SK-N-SH treated with all-trans-retinoic acid at 6 μM for 48 hours (cell line): ENCODE measurements around the gene TEKTIP1.

ENCODE experiments used
- ATAC-seq: fragments of 200-7000 bp; cut with Tn5 transposase; 3 replicates; pipeline ENCODE4 v1.9.1; 2020; ENCODE audit warnings: mild to moderate bottlenecking, moderate library complexity
- ARNTL ChIP-seq: fragments of 450-650 bp; formaldehyde crosslinking; IDR thresholded peaks from 2 replicates; pipeline ENCODE4 v1.5.0; 2020; ENCODE audit warnings: low read depth, mild to moderate bottlenecking, moderate library complexity, borderline replicate concordance
- CREB5 ChIP-seq: fragments of 250-450 bp; sonication (Bioruptor Pico); IDR thresholded peaks from 2 replicates; pipeline ENCODE4 v1.5.1; 2020; ENCODE audit warnings: low read depth, mild to moderate bottlenecking, moderate library complexity
- CSDC2 ChIP-seq: fragments of 250-450 bp; sonication (Bioruptor Pico); IDR thresholded peaks from 2 replicates; pipeline ENCODE4 v1.5.0; 2020; ENCODE audit warnings: mild to moderate bottlenecking, moderate library complexity
- ESRRG ChIP-seq: fragments of 250-450 bp; sonication (Bioruptor Pico); IDR thresholded peaks from 2 replicates; pipeline ENCODE4 v1.6.1; 2021; ENCODE audit warnings: mild to moderate bottlenecking
- GLIS3 ChIP-seq: fragments of 250-450 bp; sonication (Bioruptor Pico); IDR thresholded peaks from 2 replicates; pipeline ENCODE4 v1.5.0; 2020; ENCODE audit warnings: mild to moderate bottlenecking, moderate library complexity
- ISL1 ChIP-seq: fragments of 250-450 bp; sonication (Bioruptor Pico); IDR thresholded peaks from 2 replicates; pipeline ENCODE4 v2.1.2; 2022; ENCODE audit warnings: mild to moderate bottlenecking, moderate library complexity
- OSR1 ChIP-seq: fragments of 250-450 bp; sonication (Bioruptor Pico); IDR thresholded peaks from 2 replicates; pipeline ENCODE4 v1.8.0; 2022; ENCODE audit warnings: moderate library complexity, mild to moderate bottlenecking, inconsistent platforms
- PATZ1 ChIP-seq: fragments of 250-450 bp; sonication (Bioruptor Pico); IDR thresholded peaks from 2 replicates; pipeline ENCODE4 v1.8.0; 2020; ENCODE audit warnings: mild to moderate bottlenecking, moderate library complexity, borderline replicate concordance
- POU6F1 ChIP-seq: fragments of 250-450 bp; sonication (Bioruptor Pico); IDR thresholded peaks from 2 replicates; pipeline ENCODE4 v1.8.0; 2021; ENCODE audit warnings: low read depth, mild to moderate bottlenecking, moderate library complexity, borderline replicate concordance
- PPARA ChIP-seq: fragments of 250-450 bp; sonication (Bioruptor Pico); IDR thresholded peaks from 2 replicates; pipeline ENCODE4 v1.5.0; 2020; ENCODE audit warnings: mild to moderate bottlenecking, borderline replicate concordance
- RARB ChIP-seq: fragments of 250-450 bp; sonication (Bioruptor Pico); IDR thresholded peaks from 2 replicates; pipeline ENCODE4 v1.8.0; 2021; ENCODE audit warnings: mild to moderate bottlenecking, moderate library complexity
- SNAI2 ChIP-seq: fragments of 250-450 bp; sonication (Bioruptor Pico); IDR thresholded peaks from 2 replicates; pipeline ENCODE4 v1.5.0; 2020; ENCODE audit warnings: mild to moderate bottlenecking, moderate library complexity
- TCF4 ChIP-seq: fragments of 250-450 bp; sonication (Bioruptor Pico); IDR thresholded peaks from 2 replicates; pipeline ENCODE4 v1.8.0; 2021; ENCODE audit warnings: mild to moderate bottlenecking, moderate library complexity, borderline replicate concordance
- TOX ChIP-seq: fragments of 250-450 bp; sonication (Bioruptor Pico); IDR thresholded peaks from 2 replicates; pipeline ENCODE4 v1.8.0; 2021; ENCODE audit warnings: mild to moderate bottlenecking, moderate library complexity, borderline replicate concordance
- TSHZ2 ChIP-seq: fragments of 250-450 bp; sonication (Bioruptor Pico); IDR thresholded peaks from 2 replicates; pipeline ENCODE4 v1.5.0; 2020; ENCODE audit warnings: mild to moderate bottlenecking, moderate library complexity
- ZFP3 ChIP-seq: fragments of 250-450 bp; sonication (Bioruptor Pico); IDR thresholded peaks from 2 replicates; pipeline ENCODE4 v1.5.0; 2020; ENCODE audit warnings: mild to moderate bottlenecking, moderate library complexity
- ZFP30 ChIP-seq: fragments of 450-650 bp; formaldehyde crosslinking; IDR thresholded peaks from 2 replicates; pipeline ENCODE4 v1.5.0; 2022; ENCODE audit warnings: mild to moderate bottlenecking, moderate library complexity
- ZNF565 ChIP-seq: fragments of 450-650 bp; formaldehyde crosslinking; conservative IDR thresholded peaks from 2 replicates; pipeline ENCODE4 v1.5.0; 2020; ENCODE audit warnings: low read depth, mild to moderate bottlenecking, moderate library complexity
- ZNF70 ChIP-seq: fragments of 450-650 bp; formaldehyde crosslinking; IDR thresholded peaks from 2 replicates; pipeline ENCODE4 v1.5.0; 2020; ENCODE audit warnings: mild to moderate bottlenecking, moderate library complexity
- ZNF8 ChIP-seq: fragments of 450-650 bp; formaldehyde crosslinking; IDR thresholded peaks from 2 replicates; pipeline ENCODE4 v1.5.0; 2020; ENCODE audit warnings: mild to moderate bottlenecking, moderate library complexity

The TEKTIP1 gene

GRCh38 chr19:3534375-3535234 is 4.4 kb upstream of the TEKTIP1 start (continued):
- no peak for TF ChIP-seq TOX (CRISPR knock-in tag)
- no peak for TF ChIP-seq ZNF70 (CRISPR knock-in tag)
- TF ChIP-seq ZNF8 = no peak

GRCh38 chr19:3535235-3535535 is 3.8 kb upstream of the TEKTIP1 start:
- ATAC-seq = no peak
- TF ChIP-seq GLIS3 (CRISPR knock-in tag) = no peak
- no peak for TF ChIP-seq TCF4 (CRISPR knock-in tag)
- TF ChIP-seq SNAI2 (CRISPR knock-in tag) = no peak
- no peak for TF ChIP-seq ZFP30 (CRISPR knock-in tag)
- TF ChIP-seq ARNTL (CRISPR knock-in tag) = no peak
- TF ChIP-seq TSHZ2 = no peak
- TF ChIP-seq ZFP3 (CRISPR knock-in tag) = no peak
- TF ChIP-seq ESRRG = no peak
- no peak for TF ChIP-seq ISL1 (CRISPR knock-in tag)
- no peak for TF ChIP-seq PPARA (CRISPR knock-in tag)
- TF ChIP-seq POU6F1 = no peak
- no peak for TF ChIP-seq CREB5 (CRISPR knock-in tag)
- TF ChIP-seq, all 23 proteins: peak for 0

- no peak for ATAC-seq
- TF ChIP-seq CREB5 (CRISPR knock-in tag) (no peak), SNAI2 (CRISPR knock-in tag) (no peak), RARB (no peak), CSDC2 (CRISPR knock-in tag) (no peak), PATZ1 (CRISPR knock-in tag) (no peak), ZNF565 (CRISPR knock-in tag) (no peak), OSR1 (no peak), POU6F1 (no peak)
- TF ChIP-seq, all 23 proteins: peak for 0
Observed at GRCh38 chr19:3535563-3535965, 3.4 kb upstream of the TEKTIP1 start.
